PC-3 (cell line): ENCODE measurements around the gene DRD3. TPM values are rescaled to one million over a fixed set of nuclear protein-coding genes. Genes with fewer than 3 reads are reported as not detected.

Experiments
- ATAC-seq: fragments of 200-7000 bp; cut with Tn5 transposase; 2 replicates; pipeline ENCODE4 v1.9.1; 2020; ENCODE audit warnings: mild to moderate bottlenecking, moderate library complexity
- BruUV-seq: library from RNA; stranded (reverse); fragments of 400-500 nt; replicated peaks from 2 replicates; lab custom pipeline; 2021; lab: Mats Ljungman, UMichigan
- CTCF ChIA-PET: fragments of 300-600 bp; sonication (Branson Sonifier 250); formaldehyde crosslinking; loops from one replicate; lab custom pipeline; 2022; ENCODE audit warnings: antibody characterized with exemption; lab: Charles Lee
- POLR2A ChIA-PET: fragments of 300-600 bp; sonication (Branson Sonifier 250); formaldehyde crosslinking; loops from one replicate; lab custom pipeline; 2022; ENCODE audit warnings: antibody characterized with exemption; ENCODE audit not compliant: unreplicated experiment; lab: Charles Lee
- DNase-seq: peaks from one replicate; pipeline ENCODE4 v3.0.0-alpha.2; 2015
- H2AFZ ChIP-seq: fragments of 300-600 bp; sonication (generic); 2 replicates; pipeline ENCODE4 v1.6.0; 2016; ENCODE audit warnings: antibody characterized with exemption, low read length
- H3F3A ChIP-seq: fragments of 300-600 bp; sonication (generic); one replicate; pipeline ENCODE4 v1.6.0; 2017; ENCODE audit warnings: antibody characterized with exemption, low read length, control low read depth, mild to moderate bottlenecking; ENCODE audit not compliant: unreplicated experiment
- H3K27ac ChIP-seq: fragments of 300-600 bp; sonication (generic); 2 replicates; pipeline ENCODE4 v1.5.1; 2016; ENCODE audit warnings: mild to moderate bottlenecking, low read length
- H3K27me3 ChIP-seq: fragments of 300-600 bp; sonication (generic); 2 replicates; pipeline ENCODE4 v1.6.1; 2016; ENCODE audit warnings: low read length, mixed read lengths
- H3K36me3 ChIP-seq: fragments of 300-600 bp; sonication (generic); 2 replicates; pipeline ENCODE4 v1.6.1; 2016; ENCODE audit warnings: low read depth, mixed run types, low read length, mixed read lengths
- H3K4me1 ChIP-seq: fragments of 300-600 bp; sonication (generic); 2 replicates; pipeline ENCODE4 v1.5.1; 2016; ENCODE audit warnings: low read length; ENCODE audit not compliant: insufficient read depth
- H3K4me2 ChIP-seq: fragments of 300-600 bp; sonication (generic); 2 replicates; pipeline ENCODE4 v1.6.0; 2016; ENCODE audit warnings: low read length
- H3K4me3 ChIP-seq: fragments of 300-600 bp; sonication (generic); 2 replicates; pipeline ENCODE4 v1.5.1; 2016; ENCODE audit warnings: mild to moderate bottlenecking, low read length, mixed read lengths
- H3K79me2 ChIP-seq: fragments of 300-600 bp; sonication (generic); 2 replicates; pipeline ENCODE4 v1.6.1; 2017; ENCODE audit warnings: low read length, mixed read lengths
- H3K9ac ChIP-seq: fragments of 300-600 bp; sonication (generic); 2 replicates; pipeline ENCODE4 v1.6.0; 2016; ENCODE audit warnings: mild to moderate bottlenecking, low read length
- H3K9me2 ChIP-seq: fragments of 300-600 bp; sonication (generic); replicated peaks from 2 replicates; pipeline ENCODE4 v1.6.1; 2016; ENCODE audit warnings: mixed run types, low read length, mixed read lengths
- H3K9me3 ChIP-seq: fragments of 300-600 bp; sonication (generic); 2 replicates; pipeline ENCODE4 v1.6.1; 2016; ENCODE audit warnings: low read length, mixed read lengths
- H4K20me1 ChIP-seq: fragments of 300-600 bp; sonication (generic); 2 replicates; pipeline ENCODE4 v1.6.1; 2016; ENCODE audit warnings: low read length, mixed read lengths
- CTCF ChIP-seq: fragments of 300-600 bp; sonication (generic); conservative IDR thresholded peaks from 2 replicates; pipeline ENCODE4 v1.5.1; 2017; ENCODE audit warnings: antibody characterized with exemption, low read depth, mild to moderate bottlenecking, low read length
- EZH2 ChIP-seq: fragments of 300-600 bp; sonication (generic); IDR thresholded peaks from one replicate; pipeline ENCODE4 v1.6.1; 2017; ENCODE audit warnings: antibody characterized with exemption, mild to moderate bottlenecking, low read length; ENCODE audit not compliant: unreplicated experiment
- EZH2phosphoT487 ChIP-seq: fragments of 300-600 bp; sonication (generic); IDR thresholded peaks from 2 replicates; pipeline ENCODE4 v1.6.1; 2018; ENCODE audit warnings: mild to moderate bottlenecking, antibody characterized with exemption, low read length, borderline replicate concordance
- intact Hi-C: fragments of 100-400 bp; cut with micrococcal nuclease; formaldehyde crosslinking; loops from 2 replicates; pipeline ENCODE4 v1.9.0; 2023
- total RNA-seq: library from RNA; depleted of rRNA; stranded (reverse); fragments of >200 nt; gene quantifications from 2 replicates; pipeline ENCODE4 v1.2.3, GENCODE V29; 2014

Gene DRD3
- total RNA-seq, 1 experiment from 2014 or later = not detected

- Histone ChIP-seq H3K9ac (no peak overlapping the region), H3F3A (no peaks in the 10 kb centered on the region), H3K9me2 (no peaks in the 10 kb centered on the region), H4K20me1 (no peaks in the 10 kb centered on the region), H3K79me2 (no peaks in the 10 kb centered on the region), H2AFZ (no peak overlapping the region), H3K36me3 (no peaks in the 10 kb centered on the region), H3K9me3 (no peaks in the 10 kb centered on the region), H3K4me2 (no peak overlapping the region), H3K27ac (no peak overlapping the region), H3K4me3 (no peak overlapping the region), H3K27me3 (peaks cover 34% of the 10 kb centered on the region), H3K4me1 (peaks cover 6% of the 10 kb centered on the region; the same call in 1 of the 2 replicates)
- DNase-seq (peak; percentile 54), ATAC-seq (no peak)
- POLR2A ChIA-PET = no interaction called here
- intact Hi-C loops = loop anchor here (10.0 kb wide), 1 partner anchor 311 kb away; no protein-coding TSS in a partner anchor
- no TSS peak for BruUV-seq
- TF ChIP-seq EZH2phosphoT487 = no peak
- TF ChIP-seq CTCF = peak; percentile 89
- CTCF ChIA-PET = interaction anchor here (0.6 to 0.9 kb wide), 2 partner anchors 141 to 1874 kb away, joined by 3 read pairs; no protein-coding TSS in a partner anchor
Observed at GRCh38 chr3:114155370-114155821, 23.5 kb downstream of the DRD3 start.

- Histone ChIP-seq H3K27ac (no peak overlapping the region), H3K4me3 (no peak overlapping the region), H4K20me1 (no peaks in the 10 kb centered on the region), H3K79me2 (no peaks in the 10 kb centered on the region), H3K9me2 (no peaks in the 10 kb centered on the region), H3K4me1 (peaks cover 6% of the 10 kb centered on the region; the same call in 1 of the 2 replicates), H3K36me3 (no peaks in the 10 kb centered on the region), H3K4me2 (no peak overlapping the region), H3K9ac (no peak overlapping the region), H3K27me3 (peaks cover 26% of the 10 kb centered on the region), H2AFZ (no peak overlapping the region), H3K9me3 (no peaks in the 10 kb centered on the region), H3F3A (no peaks in the 10 kb centered on the region)
- ChIA-PET POLR2A (interaction anchor here (0.7 kb wide), 1 partner anchor 185 kb away, joined by 6 read pairs; no protein-coding TSS in a partner anchor), CTCF (interaction anchor here (0.9 kb wide), 1 partner anchor 142 kb away, joined by 3 read pairs; no protein-coding TSS in a partner anchor)
- TF ChIP-seq CTCF (no peak), EZH2phosphoT487 (no peak), EZH2 (no peak)
- intact Hi-C loops = loop anchor here (10.0 kb wide), 1 partner anchor 310 kb away; no protein-coding TSS in a partner anchor
- ATAC-seq (no peak), DNase-seq (no peak)
- BruUV-seq = no TSS peak
Observed at GRCh38 chr3:114154321-114154821, 24.5 kb downstream of the DRD3 start.
